SK-N-SH (cell line): Measurements from ENCODE around the gene RAB3GAP2.

Source experiments
- CTCF ChIP-seq: fragments of 200-600 bp; sonication (generic); IDR thresholded peaks from 2 replicates; pipeline ENCODE4 v1.6.1; 2017; ENCODE audit warnings: antibody characterized with exemption, mild to moderate bottlenecking, moderate library complexity
- ELF1 ChIP-seq: IDR thresholded peaks from 2 replicates; pipeline ENCODE4 v1.4.0; 2012
- EZH2phosphoT487 ChIP-seq: fragments of 200-600 bp; sonication (generic); IDR thresholded peaks from 2 replicates; pipeline ENCODE4 v1.6.1; 2017; ENCODE audit warnings: low read depth, mixed run types, mild to moderate bottlenecking, antibody characterized with exemption, moderate library complexity, borderline replicate concordance
- FOXM1 ChIP-seq: IDR thresholded peaks from 2 replicates; pipeline ENCODE4 v1.4.0; 2012; ENCODE audit warnings: low read depth, mild to moderate bottlenecking
- NFIC ChIP-seq: IDR thresholded peaks from 2 replicates; pipeline ENCODE4 v1.4.0; 2012; ENCODE audit warnings: borderline replicate concordance
- POLR2AphosphoS5 ChIP-seq: IDR thresholded peaks from 2 replicates; pipeline ENCODE4 v1.6.1; 2012; ENCODE audit warnings: low read depth, low read length
- RCOR1 ChIP-seq: fragments of 150-350 bp; IDR thresholded peaks from 2 replicates; pipeline ENCODE4 v1.6.1; 2017; ENCODE audit warnings: antibody characterized with exemption, low read length
- RFX5 ChIP-seq: IDR thresholded peaks from 2 replicates; pipeline ENCODE4 v1.6.1; 2012; ENCODE audit warnings: mild to moderate bottlenecking, improper control_type of control experiment, low read length
- RXRA ChIP-seq: IDR thresholded peaks from 2 replicates; pipeline ENCODE4 v1.4.0; 2012; ENCODE audit warnings: low read depth, mild to moderate bottlenecking, borderline replicate concordance
- SMC3 ChIP-seq: IDR thresholded peaks from 2 replicates; pipeline ENCODE4 v1.6.1; 2012; ENCODE audit warnings: low read depth, low read length, improper control_type of control experiment
- TCF12 ChIP-seq: IDR thresholded peaks from 2 replicates; pipeline ENCODE4 v1.4.0; 2012

GRCh38 chr1:220159041-220159440, 113.2 kb downstream of the RAB3GAP2 start:
- TF ChIP-seq RFX5 (no peak), CTCF (no peak), POLR2AphosphoS5 (no peak), TCF12 (no peak), RCOR1 (no peak), ELF1 (no peak), NFIC (no peak), SMC3 (no peak), FOXM1 (no peak), EZH2phosphoT487 (no peak), RXRA (no peak)
